KG1 (cell line): ENCODE measurements around the gene PALLD.
"Not testable (repeated sequence)": the region's sequence is repeated elsewhere in the genome, so short reads cannot be mapped to it uniquely, and the experiment has no call there.

Experiments
- DNase-seq: peaks from one replicate; lab custom pipeline; 2025; lab: John Stamatoyannopoulos, UW

Gene PALLD

GRCh38 chr4:168496834-168497233, at the start of gene PALLD:
Gene PALLD (plus strand): TSS chr4:168497052.
- DNase-seq: no peak

DNA sequence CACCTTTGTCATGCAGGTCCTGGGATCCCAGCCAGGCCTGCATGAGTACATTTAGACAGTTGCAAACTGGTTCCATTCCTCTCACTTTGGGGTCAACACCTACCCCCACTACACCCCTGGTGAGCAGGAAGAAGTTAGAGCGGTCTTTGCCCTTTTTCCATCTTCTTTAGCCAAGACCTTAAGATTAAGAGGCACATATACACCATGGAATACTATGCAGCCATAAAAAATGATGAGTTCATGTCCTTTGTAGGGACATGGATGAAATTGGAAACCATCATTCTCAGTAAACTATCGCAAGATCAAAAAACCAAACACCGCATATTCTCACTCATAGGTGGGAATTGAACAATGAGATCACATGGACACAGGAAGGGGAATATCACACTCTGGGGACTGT, 47.8 kb upstream of the PALLD start:
- DNase-seq: not testable (repeated sequence)

DNA sequence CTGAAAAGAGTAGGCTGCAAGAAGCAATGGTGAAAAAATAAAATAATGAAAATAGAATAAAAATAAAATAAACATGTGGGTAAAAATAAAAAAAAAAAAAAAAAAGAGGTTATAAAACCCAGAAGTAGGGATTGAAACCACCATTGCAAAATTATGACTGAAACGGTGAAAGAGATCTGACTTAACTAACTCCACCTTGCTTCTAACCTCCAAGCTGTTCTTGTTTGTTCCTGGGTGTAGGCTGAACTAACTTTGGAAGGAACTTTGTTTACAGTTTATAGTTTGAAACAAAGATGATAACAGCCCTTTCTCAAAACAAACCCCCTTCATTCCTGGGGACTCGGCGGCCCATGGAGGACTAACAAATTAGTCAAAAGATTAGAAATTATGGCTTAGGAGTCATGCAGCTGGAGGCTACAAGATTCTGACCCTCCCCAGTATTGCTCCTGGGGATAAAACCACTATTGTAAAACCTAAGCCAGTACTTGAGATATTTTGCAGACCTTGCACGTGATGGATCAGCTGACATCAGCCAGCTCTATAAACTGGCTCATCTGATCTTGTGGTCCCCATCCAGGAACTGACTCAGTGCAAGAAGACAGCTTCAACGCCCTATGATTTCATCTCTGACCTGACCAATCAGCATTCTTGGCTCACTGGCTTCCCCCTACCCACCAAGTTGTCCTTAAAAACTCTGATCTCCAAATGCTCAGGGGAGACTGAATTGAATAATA, 47.0 kb upstream of the PALLD start:
- no peak for DNase-seq

DNA sequence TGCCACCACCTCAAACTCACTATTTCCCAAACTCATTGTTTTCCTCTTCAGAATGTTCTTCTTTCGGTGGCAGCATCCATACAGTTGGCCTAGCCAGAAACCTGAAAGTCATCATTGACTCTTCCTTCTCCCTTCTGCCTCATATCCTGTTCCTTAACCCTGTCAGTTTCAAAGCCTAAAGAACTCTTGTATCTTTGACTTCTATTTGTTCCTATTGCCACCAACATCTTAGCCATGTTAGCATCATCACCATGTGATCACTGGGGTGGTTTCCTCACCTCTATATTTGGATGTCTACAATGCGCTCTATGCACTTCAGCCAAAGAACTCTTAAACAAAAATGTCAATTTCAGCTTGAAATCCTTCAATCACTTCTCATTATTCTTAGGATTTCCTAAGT, 45.5 kb upstream of the PALLD start:
- DNase-seq: no peak

- DNase-seq: no peak
These were observed 45.0 kb upstream of the PALLD start for GRCh38 chr4:168451744-168452390.

- DNase-seq: no peak
These were observed 43.7 kb upstream of the PALLD start for GRCh38 chr4:168453146-168453545.

DNA sequence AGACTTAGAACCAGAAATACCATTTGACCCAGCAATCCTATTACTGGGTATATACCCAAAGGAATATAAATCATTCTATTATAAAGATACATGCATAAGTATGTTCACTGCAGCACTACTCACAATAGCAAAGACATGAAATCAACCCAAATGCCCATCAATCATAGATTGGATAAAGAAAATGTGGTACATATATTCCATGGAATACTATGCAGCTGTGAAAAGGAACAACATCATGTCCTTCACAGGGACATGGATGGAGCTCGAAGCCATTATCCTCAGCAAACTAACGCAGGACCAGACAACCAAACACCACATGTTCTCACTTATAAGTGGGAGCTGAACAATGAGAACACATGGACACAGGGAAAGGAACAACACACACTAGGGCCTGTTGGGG, 38.6 kb upstream of the PALLD start:
- not testable (repeated sequence) for DNase-seq

- DNase-seq: no peak
These were observed 35.0 kb upstream of the PALLD start for GRCh38 chr4:168461821-168462220.

GRCh38 chr4:168472920-168473319, 23.9 kb upstream of the PALLD start:
- no peak for DNase-seq

- DNase-seq: no peak
These were observed 22.1 kb upstream of the PALLD start for GRCh38 chr4:168474660-168475320.

DNA sequence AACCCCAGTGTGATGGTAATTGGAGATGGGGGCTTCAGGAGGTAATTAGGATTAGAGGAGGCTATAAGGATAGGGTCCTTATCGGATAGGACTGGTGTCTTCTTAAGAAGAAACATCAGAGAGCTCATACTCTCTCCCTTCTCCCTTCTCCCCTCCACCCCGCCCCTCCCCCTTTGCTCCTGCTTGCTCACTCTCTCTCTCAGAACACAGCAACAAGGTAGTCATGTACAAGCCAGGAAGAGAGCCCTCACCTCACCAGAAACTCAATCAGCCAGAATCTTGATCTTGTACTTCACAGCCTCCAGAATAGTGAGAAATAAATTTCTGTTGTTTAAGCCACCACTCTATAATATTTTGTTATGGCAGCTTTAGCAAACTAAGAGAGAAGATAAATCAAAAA, 21.1 kb upstream of the PALLD start:
- DNase-seq: no peak

DNA sequence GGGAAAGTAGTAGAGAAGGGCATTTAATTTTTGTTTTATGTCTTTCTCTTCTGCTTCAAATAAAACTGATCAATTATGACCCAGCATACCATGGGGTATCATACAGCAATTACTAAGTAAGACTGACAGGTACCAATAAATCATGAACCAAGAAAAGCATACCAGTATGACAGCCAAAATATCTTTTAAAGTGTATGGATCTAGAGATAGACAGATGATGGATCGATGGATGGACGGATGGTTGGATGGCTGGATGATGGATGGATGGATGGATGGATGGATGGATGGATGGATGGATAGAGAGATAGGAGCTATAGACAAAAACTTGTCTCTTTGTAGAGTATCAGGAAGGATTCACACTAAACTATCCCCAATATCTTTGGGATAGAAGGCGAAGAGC, 18.0 kb upstream of the PALLD start:
- DNase-seq: no peak

DNA sequence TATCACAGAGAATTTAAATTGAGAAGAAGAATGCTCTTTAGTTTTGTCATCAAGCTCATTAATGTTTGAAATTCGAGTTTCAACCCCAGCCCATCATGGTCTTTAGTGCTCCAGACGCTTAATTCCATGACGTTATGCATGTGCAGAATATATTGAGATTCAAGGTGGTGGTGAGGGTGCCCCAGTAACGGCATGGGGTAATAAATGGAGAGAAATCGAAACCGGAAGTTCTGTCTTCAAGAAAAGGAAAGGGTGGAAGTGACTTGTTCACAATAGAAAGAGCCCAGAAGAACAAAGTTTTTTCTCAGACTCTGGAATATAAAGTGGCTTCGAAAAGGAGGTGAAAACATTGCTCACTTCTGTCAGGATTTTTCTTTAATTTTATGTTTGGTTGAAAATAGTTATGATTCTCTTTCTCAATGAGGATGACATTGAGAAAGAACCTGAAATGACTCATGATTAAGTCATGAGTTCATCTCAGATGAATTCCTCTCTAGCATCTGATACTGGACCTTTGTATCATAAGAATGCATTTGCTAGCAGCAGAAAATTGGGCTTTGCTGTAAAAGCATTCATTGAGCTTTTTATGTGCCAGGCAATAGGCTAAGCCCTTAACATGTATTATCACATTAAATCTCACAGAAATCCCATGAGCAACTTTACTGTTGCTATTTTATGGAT, 15.8 kb upstream of the PALLD start:
- DNase-seq: peak; percentile 24

DNA sequence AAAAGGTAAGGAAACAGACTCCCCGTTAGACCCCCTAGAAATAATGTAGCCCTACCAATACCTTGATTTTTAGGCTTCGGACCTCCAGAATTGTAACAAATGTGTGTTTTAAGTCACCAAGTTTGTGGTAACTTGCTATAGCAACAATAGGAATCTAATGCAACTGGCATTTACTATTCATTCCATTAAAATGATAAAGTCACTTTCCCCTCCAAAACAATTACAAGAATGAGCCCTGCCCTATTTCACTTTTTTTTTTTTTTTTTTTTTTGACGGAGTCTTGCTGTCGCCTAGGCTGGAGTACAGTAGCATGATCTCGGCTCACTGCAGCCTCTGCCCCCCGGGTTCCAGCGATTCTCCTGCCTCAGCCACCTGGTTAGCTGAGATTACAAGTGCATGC, 13.0 kb upstream of the PALLD start:
- no peak for DNase-seq

- DNase-seq: no peak
These were observed 12.2 kb upstream of the PALLD start for GRCh38 chr4:168484626-168485025.

- DNase-seq: no peak
These were observed 11.5 kb upstream of the PALLD start for GRCh38 chr4:168485156-168485910.

DNA sequence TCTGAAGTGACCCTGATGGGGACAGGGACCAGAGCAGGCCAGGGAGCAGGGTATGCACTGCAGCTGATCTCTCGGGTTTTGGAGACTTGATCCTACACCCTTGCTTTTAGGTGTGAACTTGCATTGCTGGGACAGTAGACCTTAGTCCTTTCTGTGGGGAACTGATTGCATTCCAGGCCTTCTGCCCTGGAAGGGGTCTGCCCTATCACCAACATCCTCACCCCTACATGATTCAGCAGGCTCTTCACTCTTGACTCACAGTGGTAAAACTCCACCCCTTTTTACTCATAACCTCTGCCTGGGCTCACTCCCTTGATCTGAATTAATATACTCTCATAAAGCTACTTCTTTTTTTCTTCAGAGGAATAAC, 10.0 kb upstream of the PALLD start:
- no peak for DNase-seq

DNA sequence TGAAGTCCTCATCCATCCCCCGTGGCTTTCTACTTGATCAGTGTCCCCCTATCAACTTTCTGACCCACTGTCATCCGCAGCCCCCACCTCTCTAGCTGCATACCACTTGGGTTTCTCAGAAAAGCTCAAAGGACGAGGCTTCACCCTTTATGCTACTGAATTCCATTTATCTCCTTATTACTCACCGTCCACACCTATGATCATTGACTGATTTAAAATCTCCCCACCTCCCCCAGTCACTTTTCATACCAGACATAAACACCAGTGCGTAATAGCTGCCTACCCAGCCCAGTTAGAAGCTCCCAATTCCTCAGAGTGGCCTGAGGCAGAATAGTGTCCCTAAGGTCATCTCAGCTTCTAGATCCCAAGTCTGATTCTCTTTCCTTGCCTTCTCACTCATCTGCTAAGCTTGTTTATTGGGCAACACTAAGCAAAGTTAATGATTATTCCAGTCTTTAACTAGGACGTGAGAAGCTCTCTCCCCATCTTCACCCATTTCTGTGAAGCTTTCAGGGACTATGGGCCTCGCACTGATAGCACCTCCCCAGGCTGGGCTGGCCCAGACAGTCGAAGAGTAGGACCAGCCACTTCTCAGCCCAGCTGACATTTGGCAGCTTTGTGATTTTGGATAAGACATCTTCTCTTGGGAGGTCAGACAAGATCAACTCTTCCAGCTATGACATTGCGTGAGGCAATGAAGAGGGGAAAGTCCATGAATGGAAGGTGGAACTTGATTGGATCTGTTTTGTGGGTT, 9.4 kb upstream of the PALLD start:
- DNase-seq: no peak

DNA sequence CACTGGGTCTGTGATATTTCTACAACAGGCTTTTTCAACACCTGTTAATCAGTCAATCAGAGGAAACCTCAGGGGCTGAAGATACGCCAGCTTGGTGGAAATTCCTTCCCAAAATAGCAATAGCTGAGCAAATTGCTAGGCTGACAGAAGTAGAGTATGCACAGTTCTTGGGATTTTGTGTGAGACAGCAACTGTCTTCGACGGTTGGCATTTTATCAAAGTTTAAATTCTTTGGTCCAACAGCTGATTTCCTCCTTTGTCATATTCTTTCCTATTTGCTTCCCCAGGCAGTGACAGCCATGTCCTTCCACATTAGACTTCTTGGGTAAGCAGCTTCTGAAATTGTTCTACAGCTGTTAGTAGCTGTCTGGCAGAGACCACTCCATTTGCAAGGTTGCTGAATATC, 8.0 kb upstream of the PALLD start:
- no peak for DNase-seq

GRCh38 chr4:168489616-168490015, 7.2 kb upstream of the PALLD start:
- DNase-seq: no peak

- DNase-seq: no peak
These were observed 6.1 kb upstream of the PALLD start for GRCh38 chr4:168490711-168491110.
